ENCODE measurements around the gene EEF1A1.
"Not testable (repeated sequence)": the region's sequence is repeated elsewhere in the genome, so short reads cannot be mapped to it uniquely, and the experiment has no call there.

GRCh38 chr6:73555380-73555949, 34.6 kb upstream of the EEF1A1 start:
- not testable (repeated sequence) for TF ChIP-seq POLR2AphosphoS5, CTCF, POLR2A (IDR thresholded peaks at IDR 0.05)

Data from prostate gland (tissue), 2 donors.